Measurements from ENCODE around the gene CACNG5. TPM values are rescaled to one million over a fixed set of nuclear protein-coding genes. Genes with fewer than 3 reads are reported as not detected.

CACNG5 gene
- polyA plus RNA-seq, 3 donors = 2.9 to 4.6 (median 3.7) TPM

DNA sequence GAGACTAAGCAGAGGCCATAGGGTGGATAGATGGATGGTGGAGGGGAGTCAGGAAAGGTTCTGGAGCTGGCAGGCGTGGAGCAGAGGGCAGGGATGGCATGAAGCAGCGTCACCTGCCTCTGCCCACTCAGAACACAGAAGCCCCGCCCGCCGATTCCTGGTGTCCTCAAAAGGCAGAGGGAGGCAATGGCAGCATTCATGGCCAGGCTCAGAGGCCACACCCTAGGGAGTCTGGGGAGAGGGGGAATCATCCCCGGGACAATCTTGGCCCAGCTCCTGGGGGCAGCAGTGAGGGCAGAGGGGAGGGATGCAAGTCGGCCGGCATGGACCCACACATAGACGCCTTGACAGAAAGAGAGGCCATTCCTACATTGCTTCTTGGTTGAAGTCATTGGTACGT is 68.9 kb downstream of the CACNG5 start:
- DNase-seq = no peak

- peak; percentile 42 for DNase-seq
These were observed 70.1 kb downstream of the CACNG5 start for GRCh38 chr17:66904760-66905624.

DNA sequence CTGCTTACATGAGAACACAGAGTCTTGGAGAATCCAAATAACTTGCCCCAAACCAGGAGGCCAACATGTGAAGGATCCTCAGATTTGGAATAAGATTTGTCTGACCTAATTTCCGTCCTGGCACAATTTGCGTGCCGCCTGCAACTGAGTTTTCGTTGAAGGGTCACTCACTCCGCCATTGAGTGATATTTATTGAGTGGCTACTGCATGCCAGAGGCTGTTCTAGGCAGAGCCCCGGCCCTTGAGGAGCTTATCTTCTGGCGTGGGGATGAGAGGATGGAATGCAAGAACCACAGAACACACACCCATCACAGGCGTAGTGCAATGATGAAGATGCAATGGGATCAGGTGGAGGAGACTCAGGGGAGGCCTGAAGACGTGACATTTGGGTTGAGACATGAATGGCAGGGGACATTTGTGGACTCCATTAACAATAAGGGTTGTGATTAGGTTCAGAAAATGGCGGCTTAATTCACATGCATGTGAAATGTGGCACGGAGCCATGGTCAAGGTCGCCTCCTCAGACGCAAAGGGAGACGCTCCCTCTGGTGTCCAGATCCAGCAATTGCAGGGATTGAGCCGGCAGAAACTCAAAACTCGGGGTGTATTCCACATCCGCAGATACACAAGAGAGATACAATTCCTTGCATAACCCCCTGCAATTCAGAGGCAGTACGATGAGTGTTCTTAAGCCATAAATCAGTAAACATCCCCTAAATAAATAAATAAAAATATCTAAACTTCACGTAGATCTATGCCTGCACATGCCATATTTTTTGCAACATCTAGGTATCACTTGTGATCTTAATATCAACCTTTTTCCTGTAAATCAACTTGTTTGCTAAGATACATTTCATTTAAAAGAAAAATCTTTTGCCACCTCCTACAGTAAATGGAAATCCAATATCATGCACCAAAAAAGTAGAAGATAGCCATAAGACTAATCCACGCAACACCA is 71.7 kb downstream of the CACNG5 start:
- DNase-seq = peak; percentile 78

DNA sequence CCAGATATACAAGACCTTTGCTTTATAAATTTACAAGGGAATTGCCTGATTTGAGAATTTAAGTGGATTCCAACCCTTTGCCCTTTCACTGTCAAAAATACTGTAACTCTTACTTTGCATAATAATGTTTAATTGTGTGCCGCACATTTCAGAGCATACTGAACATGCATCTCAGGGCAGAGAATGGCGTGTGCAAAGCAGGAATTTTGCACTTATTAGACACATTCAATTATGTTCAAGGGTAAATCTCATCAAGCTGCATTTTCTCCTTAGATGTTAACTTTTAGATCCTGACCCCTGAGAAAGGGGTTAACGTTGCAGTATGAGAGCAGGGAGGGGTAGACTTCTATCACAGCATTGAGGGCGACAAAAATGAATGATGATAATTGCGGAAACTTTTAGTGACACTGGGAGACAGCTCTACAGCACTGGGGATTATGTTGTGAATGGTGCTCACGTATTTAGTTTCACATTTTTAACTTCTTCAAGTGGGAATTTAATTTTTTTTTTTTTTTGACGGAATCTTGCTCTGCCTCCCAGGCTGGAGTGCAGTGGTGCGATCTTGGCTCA is 75.0 kb downstream of the CACNG5 start:
- no peak for DNase-seq

DNA sequence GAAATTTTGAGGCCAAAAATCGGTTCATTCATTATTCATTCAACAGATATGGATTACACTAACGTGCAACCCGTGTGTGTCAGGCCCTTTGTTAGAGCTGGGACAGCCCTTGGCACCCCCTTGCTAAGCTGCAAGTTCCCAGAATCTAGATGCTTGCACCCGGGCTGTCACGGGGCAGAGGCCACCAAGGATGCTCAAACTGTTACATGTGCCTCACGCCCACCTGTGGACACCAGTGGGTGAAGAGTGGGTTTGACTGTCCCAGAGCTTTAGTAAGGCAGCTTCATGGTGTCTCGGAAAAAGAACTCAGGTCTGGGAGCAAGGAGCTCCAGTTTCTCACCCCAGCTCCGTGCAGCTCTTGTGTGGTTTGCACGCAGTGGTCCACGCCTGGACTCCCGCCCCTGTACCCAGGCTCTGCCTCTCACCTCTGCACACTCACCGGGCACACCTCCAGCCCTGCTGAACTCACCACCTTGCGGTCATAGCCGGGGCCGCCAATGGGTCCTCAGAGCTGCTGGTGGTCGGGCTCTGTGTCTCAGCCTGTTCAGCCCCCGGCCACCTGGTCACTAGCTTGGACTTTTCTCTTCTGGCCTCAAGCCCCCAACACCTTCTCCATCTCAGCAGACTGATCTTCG is 75.9 kb downstream of the CACNG5 start:
- DNase-seq = no peak

DNA sequence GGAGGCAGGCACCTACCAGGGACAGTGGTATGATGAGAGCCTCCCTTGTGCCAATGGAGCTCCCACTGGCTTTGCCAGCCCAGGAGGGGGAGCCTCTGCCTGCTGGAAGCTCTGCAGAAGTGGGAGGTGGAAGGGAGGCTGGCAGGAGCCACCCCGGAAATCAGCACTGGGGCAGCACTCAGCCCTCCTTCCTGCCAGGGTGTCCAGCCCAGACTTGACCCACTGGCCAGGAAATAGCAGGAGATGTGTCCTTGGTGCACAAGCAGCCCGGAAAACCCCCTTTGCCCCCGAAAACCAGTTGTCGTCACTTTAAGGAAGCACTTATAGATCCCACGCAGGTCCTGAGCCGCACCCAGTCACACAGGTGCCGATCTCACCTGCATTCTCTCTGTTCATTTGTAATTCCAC is 80.3 kb downstream of the CACNG5 start:
- no peak for DNase-seq

DNA sequence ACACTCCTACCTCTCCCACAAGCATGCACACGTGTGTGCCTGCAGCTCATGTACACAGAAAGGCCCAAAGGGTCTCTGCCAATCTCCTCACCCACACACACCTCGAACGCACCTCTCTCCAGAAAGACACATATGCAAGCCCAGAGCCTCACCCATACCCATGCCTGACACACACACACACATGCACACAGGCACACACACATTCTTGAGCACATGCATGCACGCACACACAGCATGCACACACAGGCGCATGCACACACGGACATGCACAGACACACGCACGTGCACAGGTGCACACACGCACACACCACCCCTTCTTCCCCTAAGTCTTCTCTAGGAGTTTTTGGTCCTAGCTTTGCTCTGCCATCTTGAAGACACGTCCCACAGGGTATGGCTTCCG is 80.9 kb downstream of the CACNG5 start:
- DNase-seq = no peak

DNA sequence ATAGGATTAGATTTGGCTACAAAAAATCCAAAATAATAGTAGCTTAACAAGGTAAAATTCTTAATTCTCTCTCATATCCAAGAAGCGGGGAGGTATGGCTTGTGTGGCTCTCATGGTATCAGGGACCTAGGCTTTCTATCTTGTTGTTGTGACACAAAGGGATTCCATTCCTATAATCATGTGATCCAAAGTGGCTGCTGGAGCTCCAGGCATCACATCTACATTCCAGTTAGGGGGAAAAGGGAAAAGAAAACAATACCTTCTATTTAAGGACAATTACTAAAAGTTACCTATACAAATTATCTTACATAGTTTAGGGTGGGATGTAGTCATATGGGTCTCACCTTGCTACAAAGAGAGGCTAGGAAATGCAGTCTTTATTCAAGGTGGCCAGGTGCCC is 82.0 kb downstream of the CACNG5 start:
- no peak for DNase-seq

DNA sequence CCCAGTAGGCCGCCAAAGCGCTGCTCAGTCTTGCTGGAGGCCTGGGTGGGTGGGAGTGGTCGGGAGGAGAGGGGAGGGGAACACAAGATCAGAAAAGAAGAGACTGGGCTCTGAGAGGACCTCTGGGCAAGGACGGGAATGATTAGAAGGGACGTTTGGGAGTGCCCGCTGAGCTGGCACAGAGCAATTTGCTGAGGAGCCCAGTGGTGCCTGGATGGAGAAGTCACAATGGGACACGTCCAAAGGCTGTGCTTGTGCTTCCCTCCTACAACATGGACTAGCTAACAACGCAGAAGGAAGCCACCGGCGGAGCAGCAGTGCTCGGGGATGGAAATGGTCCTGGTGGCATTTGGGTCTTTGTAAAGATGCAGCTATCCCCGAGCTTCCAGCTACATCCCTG is 84.0 kb downstream of the CACNG5 start:
- no peak for DNase-seq

GRCh38 chr17:66920435-66920834 is 85.5 kb downstream of the CACNG5 start:
- no peak for DNase-seq

GRCh38 chr17:66920950-66921349 is 86.0 kb downstream of the CACNG5 start:
- DNase-seq = no peak

- no peak for DNase-seq
These were observed 89.0 kb downstream of the CACNG5 start for GRCh38 chr17:66923886-66924285.

DNA sequence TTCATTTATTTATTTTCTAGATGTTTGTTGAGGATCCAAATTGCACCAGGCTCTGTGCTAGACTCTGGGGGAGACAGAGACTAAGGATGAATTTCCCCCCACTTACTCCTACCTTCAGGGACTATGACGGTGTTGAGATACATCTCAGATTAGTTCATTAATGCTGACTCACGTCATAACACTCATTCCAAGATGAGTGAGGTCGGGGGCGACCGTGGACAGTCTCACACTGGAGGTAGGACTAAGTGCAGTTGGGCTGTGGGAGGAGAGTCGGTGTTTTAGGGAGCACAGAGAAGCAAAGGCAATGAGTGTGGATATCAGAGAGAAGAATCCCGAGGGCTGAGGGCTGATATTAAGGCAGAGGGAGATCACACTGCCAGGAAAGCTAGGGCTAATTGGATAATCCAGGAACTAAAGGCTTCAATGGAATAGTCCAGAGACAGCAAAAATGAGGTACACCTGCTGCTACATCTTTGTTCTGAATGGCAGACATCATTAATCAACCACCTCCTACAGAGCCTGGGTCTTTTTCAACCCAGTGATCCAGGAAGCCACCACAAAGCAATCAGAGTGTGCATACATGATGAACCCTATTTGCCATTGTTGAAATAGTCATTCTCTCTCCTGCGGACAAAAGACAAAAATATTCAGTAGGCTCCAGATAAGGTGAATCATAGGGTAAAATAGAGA is 91.0 kb downstream of the CACNG5 start:
- no peak for DNase-seq

DNA sequence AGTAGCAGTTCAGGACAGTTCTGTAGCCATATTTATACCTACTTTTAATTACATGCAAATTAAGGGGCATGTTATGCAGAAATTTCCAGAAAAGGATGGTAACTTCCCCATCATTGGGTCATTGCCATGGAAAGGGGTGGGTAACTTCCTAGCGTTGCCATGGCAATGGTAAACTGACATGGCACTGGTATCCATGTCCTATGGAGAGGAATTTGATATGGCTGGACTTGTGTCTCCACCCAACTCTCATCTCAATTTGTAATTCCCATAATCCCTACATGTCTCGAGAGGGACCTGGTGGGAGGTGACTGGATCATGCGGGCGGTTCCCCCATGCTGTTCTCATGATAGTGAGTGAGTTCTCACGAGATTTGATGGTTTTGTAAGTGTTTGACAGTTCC is 94.0 kb downstream of the CACNG5 start:
- no peak for DNase-seq

DNA sequence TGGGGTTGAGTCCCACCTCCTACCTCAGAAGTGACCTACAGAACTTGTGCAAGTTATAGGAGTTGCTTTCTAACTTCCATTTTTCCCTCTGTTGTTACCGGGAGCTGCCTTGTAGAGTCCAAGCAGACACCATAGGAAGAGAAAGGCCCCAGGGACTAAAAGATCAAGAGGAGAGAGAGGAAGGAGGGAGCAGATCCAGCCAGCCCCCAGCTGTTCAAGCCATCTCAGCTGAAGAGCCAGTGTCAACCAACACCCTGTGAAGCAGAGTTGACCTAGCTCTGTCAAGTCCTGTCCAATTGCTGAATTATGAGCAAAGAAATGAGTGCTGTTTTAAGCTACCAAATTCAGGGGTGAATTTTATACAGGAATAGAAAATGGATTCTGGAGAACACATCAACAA is 94.7 kb downstream of the CACNG5 start:
- no peak for DNase-seq

DNA sequence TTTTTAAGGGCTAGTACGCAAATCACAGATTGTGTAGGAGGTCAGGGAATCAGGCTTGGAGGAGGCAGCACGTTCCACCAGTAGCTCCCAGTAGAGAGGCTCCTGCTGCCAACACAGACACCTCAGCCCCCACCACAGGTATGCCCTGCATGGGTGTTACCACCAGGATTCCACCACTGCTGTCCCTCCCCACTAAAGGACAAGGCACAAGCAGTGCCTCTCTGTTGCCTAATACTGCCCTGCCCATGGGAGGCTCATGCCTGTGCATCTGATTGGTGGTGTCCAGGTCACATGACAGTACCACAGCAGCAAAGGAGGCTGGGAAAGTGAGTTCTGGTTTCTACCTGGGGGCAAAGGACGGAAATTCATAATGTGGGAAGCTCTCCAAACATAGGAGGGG is 96.0 kb downstream of the CACNG5 start:
- DNase-seq = no peak

- no peak for DNase-seq
These were observed 97.4 kb downstream of the CACNG5 start for GRCh38 chr17:66932311-66932710.

DNA sequence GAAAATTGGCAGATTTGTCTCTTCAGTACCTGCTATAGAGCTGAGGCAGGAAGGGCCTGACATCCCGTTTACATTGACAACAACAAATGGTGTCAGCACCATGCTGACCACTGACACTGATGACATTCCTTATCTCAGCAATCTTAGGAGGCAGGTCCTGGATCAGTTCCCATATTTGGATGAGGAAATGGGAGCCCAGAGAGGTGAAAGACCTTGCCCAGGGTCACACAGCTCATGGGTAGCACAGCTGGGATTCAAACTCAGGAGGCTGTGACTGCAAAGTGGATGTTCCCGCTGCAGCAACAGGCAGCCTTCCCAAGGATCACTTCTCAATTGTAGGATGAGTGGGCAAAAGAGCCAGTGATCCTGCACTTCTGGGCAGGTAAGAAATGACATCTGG is 99.1 kb downstream of the CACNG5 start:
- no peak for DNase-seq
